Nephron progenitor cell (in vitro differentiated cells): ENCODE results near the gene BLOC1S4.

Experiments
- DNase-seq: peaks from one replicate; pipeline ENCODE4 v3.0.0; 2021
- H3K27ac Mint-ChIP-seq: 2 replicates; pipeline ENCODE4 v1.8.0; 2021; ENCODE audit warnings: mild to moderate bottlenecking, moderate library complexity, mixed read lengths
- H3K27me3 Mint-ChIP-seq: 2 replicates; pipeline ENCODE4 v1.8.0; 2021; ENCODE audit warnings: mild to moderate bottlenecking, low read depth, mixed read lengths; ENCODE audit not compliant: poor library complexity
- H3K36me3 Mint-ChIP-seq: 2 replicates; pipeline ENCODE4 v1.8.0; 2021; ENCODE audit warnings: low read depth, mixed read lengths
- H3K4me1 Mint-ChIP-seq: 2 replicates; pipeline ENCODE4 v1.8.0; 2021; ENCODE audit warnings: mixed read lengths
- H3K4me3 Mint-ChIP-seq: 2 replicates; pipeline ENCODE4 v1.8.0; 2021; ENCODE audit warnings: mild to moderate bottlenecking, moderate library complexity, mixed read lengths
- H3K9me3 Mint-ChIP-seq: 2 replicates; pipeline ENCODE4 v1.8.0; 2021; ENCODE audit warnings: mild to moderate bottlenecking, moderate library complexity, mixed read lengths
- CTCF ChIP-seq: fragments of 200-600 bp; sonication (generic); IDR thresholded peaks from 2 replicates; pipeline ENCODE4 v1.5.0; 2021; ENCODE audit warnings: antibody characterized with exemption

Gene BLOC1S4

DNA sequence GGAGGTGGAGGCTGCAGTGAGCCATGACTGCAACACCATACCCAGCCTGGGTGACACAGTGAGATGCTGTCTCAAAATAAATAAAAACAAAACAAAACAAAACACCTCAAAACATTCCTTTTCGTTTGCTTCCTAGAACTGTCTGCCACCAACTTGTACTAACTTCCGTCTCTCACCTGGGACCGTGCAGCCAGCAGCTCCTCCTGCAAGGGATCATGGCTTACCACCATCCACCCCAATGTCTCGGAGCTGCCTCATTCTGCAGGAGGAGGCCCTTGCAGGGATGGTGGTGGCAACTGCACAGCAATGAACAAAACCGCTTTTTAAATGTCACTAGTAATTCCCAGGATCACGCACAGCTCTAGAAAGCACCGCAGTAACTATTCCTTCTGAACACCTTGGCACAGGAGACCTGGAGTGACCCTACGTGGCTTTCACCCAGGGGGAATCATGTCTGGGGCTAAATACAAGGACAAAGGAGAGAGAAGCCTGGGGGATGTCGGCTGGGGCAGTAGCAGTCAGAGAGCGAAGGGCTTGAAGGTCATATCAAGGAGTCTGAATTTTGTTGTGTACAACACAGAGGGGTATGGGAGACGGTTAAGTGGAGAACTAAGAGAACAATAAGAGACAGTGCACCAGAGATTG lies 49.1 kb downstream of the BLOC1S4 start:
- H3K4me3 Mint-ChIP-seq, result no peak overlapping the region
- H3K27me3 Mint-ChIP-seq, result peaks cover 13% of the 10 kb centered on the region
- no peaks in the 10 kb centered on the region for H3K9me3 Mint-ChIP-seq
- no peak overlapping the region for H3K27ac Mint-ChIP-seq
- no peaks in the 10 kb centered on the region for H3K36me3 Mint-ChIP-seq
- peaks cover 22% of the 10 kb centered on the region for H3K4me1 Mint-ChIP-seq
- DNase-seq, result no peak
- TF ChIP-seq CTCF, result no peak

DNA sequence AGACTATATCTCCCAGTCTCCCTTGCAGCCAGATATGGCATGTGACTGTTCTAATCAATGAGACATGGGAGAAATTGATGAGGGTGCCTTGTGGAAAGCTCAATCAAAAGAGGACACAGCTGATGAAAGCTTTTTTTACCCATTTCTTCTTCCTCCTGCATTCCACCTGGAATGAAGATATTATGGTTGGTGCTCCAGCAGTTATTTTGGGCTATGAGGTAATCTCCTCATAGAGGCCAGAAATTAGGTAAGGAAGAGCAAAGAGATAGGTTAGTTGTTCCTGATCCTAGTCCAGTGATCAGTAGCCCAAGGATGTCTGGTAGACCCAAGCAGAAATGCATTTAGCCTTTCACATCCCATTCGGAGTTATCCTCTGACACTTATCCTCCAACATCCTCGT lies 49.7 kb downstream of the BLOC1S4 start:
- Mint-ChIP-seq H3K9me3 (no peaks in the 10 kb centered on the region), H3K27me3 (peaks cover 13% of the 10 kb centered on the region), H3K4me3 (no peak overlapping the region), H3K27ac (no peak overlapping the region), H3K4me1 (peaks cover 22% of the 10 kb centered on the region), H3K36me3 (no peaks in the 10 kb centered on the region)
- DNase-seq, result no peak
- TF ChIP-seq CTCF, result no peak
